ENCODE data around the gene TMEM151B.

DNA sequence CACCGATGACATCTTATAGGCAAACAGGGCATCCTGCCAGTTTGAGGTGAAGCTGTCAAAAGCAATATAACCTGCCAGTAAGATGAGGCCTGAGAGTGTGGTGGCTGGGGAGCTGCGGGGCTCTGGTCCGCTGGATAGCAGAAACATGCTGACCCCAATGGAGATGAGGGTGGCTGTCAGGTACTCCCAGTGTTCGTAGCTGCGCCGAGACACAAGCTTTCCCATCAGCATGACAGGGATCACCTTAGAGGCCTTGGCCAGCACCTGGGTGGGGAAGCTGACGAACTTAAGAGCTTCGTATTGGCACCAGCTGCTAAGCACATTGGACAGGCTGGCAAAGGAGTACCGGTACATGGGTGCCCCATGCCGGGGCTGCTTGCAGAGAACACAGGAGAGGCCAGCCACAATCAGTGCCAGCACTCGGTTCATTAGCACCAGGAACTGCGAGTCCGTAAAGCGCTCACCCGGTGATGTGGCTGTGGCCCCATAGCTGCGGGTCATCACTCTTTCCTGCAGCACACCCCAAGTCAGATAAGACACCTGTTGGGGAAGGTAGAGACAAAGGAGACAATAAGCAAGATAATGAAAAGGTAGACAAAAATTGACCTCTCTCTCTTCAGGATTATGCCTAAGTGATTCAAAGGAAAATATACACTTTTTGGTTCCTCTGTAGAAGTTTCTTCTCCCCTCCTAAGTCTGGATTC lies 15.0 kb upstream of the TMEM151B start:
- no peak for TF ChIP-seq CTCF (IDR thresholded peaks at IDR 0.05)
- no peak for TF ChIP-seq POLR2A (IDR thresholded peaks at IDR 0.05)
